Activated CD4-positive, CD25-positive, alpha-beta regulatory T cell treated with anti-CD3 and anti-CD28 coated beads, Interleukin-2, amount 50 U/mL, for 72 hours (primary cell): Measurements from ENCODE around the gene BTG4.

ENCODE experiments used
- DNase-seq: peaks from one replicate; pipeline ENCODE4 v3.0.0; 2021

BTG4 gene

DNA sequence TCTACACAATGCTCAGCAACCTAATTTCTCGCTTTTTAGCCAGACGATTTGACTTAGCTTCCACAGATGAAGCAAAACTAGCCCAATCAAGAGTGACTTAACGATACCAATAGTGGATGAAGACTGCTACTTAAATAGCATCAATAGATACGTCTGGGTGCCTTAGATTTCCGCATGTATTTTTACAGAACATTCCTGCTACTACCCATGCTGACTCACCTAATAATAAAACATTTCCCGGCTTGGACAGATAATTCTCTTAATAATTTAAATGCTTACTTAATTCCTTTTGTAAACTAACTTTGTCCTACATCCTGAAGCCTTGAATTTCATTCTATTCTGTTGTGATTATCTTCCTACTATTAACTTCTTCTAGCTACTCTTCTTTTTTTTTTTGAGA, 23.1 kb upstream of the BTG4 start:
- no peak for DNase-seq

DNA sequence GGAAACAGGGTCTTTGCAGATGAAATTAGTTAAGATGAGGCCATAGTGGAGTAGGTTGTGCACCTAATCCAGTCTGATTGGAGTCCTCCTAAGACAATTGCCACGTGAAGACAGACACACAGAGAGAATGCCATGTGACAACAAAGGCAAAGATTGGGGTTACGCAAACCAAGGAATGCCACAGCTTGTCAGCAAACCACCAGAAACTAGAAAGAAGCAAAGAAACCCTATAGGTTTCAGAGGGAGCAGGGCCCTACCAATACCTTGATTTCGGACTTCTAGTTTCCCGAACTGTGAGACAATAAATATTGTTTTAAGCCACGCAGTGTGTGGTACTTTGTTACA, 20.2 kb upstream of the BTG4 start:
- DNase-seq, result no peak

DNA sequence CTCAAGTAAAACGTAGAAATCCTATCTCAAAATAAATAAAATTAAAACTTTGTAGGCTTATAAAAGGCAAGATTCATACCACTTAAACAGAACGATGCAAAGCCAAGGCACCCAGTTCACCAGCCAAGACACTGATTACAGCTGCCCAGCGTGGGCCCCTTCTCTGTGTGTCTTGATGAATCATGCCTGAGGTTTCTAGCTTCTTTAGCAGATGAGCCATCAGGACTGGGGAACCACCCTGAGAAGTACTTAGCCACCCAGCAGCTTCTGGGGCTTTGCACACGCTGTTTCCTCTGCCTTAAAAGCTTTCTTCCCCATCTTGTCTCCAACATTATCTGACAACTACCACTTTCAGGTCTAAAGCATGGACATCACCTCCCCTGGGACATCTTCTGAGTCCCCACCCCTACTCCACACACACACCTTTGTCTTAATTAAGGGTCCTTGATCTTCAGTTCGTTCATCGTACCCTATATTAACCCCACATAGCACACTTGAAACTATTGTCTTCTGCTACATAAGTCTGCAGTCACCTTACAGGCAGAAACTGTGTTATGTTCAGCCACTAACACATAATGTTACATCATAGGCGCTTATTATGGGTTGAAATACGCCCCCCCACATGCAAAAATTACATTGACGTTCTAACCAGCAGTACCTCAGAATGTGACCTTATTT, 19.6 kb upstream of the BTG4 start:
- DNase-seq, result peak; percentile 59

DNA sequence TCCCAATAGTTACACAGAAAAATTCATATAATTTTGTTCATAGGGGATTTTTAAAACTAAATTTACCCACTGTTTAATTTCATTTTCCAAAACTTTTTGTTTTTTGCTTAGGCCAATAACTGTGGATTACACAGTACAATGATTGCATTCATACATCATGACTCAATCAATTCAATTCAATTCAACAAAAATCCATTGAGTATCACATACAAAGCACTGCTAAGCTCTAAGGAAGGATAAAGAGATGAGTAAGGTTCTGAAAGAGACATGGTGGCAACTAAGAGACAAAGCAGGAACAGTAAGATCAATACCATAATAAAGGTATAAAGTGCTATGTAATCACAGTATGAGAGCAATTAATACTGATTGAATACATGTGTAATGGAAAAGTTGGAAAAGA, 18.9 kb upstream of the BTG4 start:
- no peak for DNase-seq

DNA sequence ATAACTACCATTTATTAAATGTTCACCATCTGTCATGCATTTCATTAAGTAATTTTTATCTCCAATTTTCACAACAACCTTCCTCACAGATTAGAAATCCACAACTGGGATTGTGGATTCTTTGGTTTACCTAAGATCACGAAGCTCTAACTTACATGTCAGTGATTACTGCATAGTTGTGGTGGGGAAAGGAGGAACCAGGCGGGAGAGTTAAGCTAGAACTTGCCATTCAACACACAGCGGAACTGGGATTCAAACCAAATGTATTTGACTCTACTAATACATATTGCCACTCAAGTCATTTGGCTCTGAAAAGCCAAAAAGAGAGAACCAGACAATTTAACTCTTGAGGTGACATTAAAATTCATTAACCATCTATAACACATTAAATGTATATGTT, 17.9 kb upstream of the BTG4 start:
- no peak for DNase-seq

DNA sequence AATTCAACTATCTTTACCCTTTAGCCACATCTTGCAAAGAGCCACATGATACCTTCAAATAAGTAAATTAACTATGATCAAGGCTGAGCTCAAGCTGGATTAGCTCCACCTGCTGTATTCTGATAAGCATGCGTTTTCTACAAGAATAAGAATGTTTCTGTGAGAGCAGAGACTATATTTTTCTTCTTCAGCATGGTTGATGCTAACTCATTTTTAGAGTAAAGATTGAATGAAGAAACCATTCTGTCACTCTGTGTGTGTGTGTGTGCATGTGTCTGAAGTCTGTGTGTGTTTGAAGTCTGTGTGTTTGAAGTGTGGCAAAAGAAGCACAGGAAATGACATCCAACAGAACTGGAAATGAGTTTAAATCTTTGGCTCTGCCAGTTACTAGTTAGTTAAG, 16.4 kb upstream of the BTG4 start:
- no peak for DNase-seq

DNA sequence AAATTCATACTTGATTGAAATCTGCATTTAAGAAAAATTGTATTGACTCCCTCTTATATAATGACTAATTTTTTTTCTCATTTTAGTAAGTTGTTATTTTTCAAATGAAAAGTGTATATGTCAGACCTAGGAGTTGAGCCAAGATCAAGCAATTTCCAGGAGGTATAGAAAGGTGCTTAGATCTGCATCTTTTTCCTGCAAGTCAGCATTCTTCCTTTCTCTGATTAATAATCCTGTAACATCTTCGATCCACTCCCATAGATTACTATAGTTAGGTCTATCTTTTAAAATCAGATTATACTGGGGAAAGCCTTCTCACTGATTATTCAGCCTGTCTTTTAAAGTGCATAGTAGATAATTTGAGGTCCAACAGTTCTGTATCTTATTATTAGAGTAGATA, 15.1 kb upstream of the BTG4 start:
- no peak for DNase-seq

DNA sequence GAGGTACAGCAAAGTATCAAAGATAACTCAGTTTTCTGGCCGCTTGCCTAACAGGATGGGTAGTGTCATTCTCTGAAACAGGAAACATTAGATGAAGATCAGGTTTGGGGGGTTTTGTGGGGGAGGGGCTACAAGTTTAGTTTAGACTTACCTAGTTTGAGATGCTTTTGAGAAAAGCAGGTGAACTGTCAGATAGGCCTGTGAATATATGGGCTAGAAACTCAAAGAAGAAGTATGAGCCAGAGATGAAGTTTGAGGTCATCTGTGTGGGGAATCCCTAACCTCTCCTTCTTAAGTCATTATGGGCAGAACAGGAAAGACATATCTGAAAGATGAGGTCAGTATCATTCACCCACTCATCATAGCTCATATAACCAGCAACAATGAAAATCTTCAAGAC, 14.3 kb upstream of the BTG4 start:
- no peak for DNase-seq

DNA sequence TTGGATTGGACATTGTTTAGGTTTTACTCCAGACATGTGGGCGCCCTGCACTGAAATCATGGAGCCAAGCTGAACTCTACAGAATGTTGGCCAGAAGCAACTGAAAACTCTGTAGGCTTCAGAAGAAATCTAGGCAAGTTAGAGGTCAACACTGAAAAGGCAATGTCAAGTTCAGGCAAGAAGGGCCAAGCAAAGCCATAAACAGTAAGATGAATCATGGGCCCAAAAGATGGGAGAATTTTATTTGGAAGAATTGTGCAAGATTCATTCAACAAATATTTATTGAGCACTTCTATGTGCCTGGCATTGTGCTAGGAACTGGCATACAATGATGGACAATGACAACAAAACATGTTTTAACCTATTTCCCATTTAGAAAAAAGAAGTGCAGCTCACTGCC, 13.3 kb upstream of the BTG4 start:
- DNase-seq, result no peak

DNA sequence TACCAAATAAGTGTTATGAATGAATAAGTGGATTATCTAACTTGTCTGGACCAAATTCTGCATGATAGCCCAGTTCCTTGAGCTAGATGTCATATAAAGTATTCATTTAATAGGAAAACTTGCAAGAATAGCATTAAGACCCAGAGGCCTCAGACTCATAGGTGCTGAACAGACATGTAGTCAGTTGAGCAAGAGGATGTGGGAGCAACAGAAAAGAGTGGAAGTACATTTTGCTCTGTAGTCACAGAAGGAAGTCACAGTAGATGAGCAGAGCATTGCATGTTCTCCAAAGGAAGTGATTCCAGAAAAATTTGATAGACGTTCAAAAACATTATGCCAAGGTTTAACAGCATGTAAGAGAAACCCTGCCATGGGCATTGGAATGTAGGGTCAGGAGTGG, 11.9 kb upstream of the BTG4 start:
- DNase-seq, result no peak

DNA sequence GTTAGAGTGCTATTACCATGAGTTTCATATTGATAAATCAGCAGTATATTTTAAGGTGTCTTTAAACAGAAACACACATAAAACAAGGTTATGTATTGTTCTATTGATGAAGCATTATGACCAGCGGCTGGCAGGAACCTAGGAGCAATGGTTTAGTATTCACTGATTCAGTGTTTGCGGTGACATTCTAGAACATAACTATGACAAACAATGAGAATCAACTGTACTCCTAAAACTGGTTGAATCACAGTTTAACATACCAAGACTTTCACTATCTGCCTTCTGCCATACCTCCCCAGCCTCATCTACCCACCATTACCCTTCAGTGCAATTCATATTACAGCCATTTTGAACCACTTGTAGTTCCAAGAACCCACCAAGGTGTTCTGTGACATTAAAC, 11.2 kb upstream of the BTG4 start:
- no peak for DNase-seq

DNA sequence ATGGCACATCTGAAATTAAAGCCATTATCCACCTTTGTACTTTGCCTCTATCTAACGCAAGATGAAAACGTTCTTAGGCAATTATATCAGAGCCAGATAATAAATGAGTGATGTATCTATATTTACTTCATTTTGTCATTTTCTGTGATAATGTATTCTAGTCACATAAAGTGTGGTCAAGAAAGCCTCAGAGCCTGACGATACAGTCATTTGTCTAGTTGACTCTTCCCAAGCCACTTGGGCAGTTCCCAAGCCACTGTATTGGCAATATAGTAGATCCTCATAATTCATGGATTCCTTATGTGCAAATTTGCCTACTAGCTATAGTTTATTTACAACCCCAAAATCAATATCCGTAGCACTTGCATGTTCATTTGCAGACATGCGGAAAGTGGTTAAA, 10.2 kb upstream of the BTG4 start:
- DNase-seq, result no peak

DNA sequence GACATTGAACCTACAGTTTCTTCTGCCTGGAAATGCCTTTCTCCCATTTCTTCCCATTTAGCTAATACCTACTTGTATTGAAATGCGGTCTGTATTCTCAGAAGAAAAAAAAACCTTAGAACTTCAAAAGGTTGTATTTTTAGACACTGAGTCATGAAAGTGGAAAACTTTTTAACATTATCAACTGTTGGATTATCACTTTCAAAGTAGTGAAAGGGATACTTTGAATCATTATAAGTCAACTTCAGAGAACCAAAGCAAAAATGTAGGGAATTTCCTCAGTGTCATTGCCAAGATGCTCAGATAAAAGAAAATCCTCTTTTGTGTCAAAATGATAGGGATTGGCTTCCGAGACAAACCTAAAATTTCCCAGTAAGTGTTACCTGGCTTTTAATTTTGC, 8.9 kb upstream of the BTG4 start:
- DNase-seq, result no peak

DNA sequence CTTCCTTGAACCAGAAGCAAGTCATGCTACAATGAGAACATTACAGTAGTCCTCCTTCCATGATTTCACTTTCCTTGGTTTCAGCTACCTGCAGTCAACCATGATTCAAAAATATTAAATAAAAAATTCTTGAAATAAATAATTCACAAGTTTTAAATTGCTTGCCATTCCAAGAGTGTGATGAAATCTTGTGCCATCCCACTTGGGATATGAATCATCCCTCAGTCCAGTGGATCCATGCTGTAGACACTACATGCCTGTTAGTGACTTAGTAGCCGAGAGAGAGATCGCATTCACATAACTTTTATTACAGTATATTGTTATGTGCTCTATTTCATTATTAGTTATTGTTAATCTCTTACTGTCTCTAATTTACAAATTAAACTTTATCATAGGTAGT, 8.4 kb upstream of the BTG4 start:
- DNase-seq, result no peak

DNA sequence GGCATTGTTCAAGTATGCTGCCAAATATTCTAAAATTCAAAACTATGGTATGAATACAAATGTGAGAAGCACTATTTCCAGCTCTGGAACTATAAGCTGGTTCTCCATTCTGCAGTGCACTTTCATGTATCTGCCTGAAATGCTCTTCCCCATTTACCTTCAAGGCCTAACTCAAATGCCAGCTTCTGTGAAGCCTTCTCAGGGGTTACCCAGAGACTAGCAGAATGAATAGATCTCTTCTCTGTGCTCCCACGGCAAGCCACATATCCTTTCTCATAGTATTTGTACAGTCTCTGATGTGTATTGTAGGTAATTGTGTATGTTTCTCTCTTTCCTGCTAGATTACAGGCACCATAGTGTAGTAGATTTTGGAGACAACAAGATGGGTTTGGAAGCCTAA, 6.5 kb upstream of the BTG4 start:
- DNase-seq, result no peak

DNA sequence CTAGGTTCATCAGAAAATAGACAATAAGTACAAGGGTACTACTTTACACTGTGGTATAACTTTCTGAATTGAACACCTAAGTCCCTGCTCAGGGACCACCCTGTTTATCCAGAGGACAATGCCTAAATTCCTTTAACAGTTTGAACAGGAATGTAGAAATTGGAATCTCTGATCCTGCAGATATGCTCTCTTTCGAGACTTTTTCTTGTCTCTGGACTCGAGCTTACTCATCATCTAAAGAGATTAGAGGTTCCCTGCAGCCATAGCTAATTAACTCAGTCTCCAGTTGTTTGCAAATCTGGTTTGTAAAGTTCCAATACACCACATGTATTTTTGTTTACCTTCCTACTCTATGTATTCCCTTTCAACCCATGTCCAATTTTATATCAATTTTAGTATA, 3.4 kb upstream of the BTG4 start:
- DNase-seq, result no peak

DNA sequence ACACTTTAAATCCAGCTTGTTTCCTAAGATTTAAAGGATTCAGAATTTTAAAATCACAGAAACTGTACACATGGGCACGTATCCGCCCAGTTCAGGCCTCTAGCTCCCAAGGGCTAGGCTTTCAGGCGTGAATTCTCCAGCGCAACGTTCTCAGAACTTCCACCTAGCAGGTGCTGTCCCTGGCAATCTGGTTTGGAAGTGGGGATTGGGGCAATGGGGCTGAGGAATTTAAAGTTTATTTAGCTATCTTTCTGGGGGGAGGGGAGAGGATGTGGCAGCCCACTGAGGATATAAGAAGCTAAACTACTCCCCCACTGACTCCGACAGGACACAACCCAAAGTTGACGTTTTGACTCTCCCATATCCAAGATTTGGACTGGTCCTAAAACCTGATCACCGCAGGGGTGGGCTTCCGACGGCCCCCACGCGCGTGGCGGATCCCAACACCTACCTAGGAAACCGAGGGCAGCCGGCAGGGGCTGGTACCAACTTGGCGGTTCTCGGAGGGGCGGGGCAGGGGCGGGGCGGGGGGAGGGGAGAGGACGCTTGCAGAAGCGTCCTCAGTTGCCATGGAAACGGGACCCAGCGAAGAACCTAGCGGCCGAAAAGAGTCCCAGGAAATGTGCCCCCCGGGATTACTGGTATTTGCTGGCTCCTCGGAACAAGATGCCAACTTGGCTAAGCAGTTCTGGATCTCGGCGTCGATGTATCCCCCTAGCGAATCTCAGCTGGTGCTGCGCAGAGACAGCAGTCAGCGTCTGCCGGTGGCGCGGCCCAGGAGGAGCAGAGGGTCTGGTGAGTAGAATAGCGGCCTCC, 2.2 kb upstream of the BTG4 start, which contains the start of gene HOATZ:
TSS of gene HOATZ (plus strand) at position 563 of the 816 bp plus-strand sequence. CDS start at position 570, 7 bp downstream.
- no peak for DNase-seq

DNA sequence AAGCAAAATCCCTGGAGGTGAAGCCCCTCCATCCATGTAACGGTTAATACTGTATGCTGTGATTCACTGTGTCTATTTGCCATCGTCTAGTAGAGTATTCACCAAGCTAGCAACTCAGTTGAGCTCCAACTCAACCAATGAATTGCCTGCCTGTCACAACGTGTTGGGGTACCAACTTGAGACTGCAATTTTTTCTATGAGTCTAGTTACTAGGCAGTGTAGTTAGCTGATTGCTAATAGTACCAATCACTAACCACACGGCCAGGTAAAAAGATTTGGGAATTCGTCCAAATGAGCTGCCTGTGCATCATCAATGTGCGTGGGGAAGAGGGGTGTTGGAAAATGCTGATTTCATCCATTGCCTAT, 1.0 kb upstream of the BTG4 start:
- DNase-seq, result no peak

DNA sequence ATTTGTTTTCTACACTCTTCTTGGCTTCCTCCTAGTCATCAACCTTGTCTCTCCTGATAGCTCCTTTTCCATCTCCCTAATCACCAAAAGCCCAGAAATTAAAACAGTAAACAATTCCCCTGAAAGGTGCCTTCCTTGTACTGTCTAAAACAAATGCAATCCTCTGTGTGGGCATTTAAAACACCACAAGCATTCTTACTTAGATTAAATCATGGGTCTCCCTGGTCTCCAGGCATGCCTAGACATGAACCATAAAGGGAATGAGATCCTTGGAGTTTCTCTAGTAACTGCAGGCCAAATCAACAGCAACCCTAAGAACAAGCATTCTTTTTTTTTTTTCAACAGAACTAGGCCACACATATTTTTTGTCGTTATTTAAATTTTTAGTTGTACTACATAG, 1.9 kb downstream of the BTG4 start:
- DNase-seq, result no peak

DNA sequence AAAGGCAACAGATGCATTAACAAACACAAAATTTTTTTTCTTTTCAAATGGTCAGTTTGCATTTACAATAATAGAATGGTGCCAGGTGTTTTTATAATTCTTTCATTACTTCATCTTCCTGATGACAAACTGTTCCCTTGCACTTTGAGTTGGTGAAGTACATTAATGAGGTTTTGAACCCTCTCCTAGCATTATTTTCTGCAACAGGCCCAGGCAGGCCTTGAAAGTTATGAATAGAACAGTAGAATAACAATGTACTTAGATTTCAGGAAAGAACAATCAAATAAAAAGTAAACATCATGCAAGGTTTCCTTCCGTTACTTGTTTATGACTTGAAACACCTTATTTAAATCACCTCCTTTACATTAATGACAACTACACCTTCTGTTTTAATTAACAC, 9.6 kb downstream of the BTG4 start:
- DNase-seq, result no peak

DNA sequence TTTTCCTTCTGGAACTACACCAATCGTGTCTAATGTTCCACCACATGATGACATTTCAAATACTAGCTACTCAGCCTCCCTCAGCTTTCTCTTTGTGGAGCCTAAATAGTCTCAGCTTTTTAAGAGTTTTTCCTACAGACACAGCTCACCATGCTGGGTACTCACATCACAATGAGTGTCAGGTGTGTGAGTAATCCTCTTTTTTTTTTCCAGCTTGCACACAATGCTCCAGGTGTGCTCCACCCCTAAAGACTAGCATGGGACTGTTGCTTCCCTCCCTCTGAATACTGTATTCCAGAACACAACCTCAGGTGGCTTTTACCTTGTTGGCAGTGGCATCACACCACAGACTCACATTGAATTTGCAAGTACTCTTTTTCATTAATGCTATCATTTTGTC, 11.7 kb downstream of the BTG4 start:
- no peak for DNase-seq

DNA sequence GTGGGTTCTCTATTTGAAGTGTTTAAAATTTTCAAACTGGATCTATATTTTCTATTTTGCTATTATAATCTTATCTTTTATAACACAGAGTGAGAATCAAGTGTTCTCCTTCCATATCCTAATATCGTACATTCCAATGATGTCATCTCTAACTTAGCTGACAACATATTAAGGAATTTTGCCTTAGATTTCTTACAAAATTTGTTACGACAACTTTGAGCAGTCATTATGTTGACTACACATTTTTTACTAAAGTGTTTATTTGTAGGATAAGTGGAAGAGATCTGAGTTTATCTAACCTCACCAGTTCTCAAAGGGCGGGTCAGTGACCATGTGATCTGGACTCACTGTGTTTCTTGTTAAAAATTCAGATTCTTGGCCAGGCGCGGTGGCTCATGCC, 12.7 kb downstream of the BTG4 start:
- DNase-seq, result no peak

DNA sequence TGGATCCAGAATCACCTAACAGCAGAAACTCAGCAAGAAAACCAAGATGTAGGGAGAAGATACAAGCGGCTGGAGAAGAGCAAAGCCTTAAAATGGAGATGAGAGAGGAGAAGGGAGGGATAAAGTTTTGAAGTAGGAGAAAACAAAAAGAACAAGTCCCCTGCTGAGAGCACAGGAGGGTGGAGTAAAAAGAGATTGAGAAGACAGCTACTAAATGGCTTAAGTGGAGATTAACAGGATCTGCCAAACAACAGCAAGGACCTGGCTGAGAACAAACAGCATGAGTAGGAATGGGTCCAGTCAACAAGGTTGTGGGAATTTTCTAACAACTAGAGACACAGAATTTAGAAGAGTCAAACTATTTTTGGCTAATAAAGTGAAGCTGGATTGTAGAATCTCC, 18.1 kb downstream of the BTG4 start:
- no peak for DNase-seq

DNA sequence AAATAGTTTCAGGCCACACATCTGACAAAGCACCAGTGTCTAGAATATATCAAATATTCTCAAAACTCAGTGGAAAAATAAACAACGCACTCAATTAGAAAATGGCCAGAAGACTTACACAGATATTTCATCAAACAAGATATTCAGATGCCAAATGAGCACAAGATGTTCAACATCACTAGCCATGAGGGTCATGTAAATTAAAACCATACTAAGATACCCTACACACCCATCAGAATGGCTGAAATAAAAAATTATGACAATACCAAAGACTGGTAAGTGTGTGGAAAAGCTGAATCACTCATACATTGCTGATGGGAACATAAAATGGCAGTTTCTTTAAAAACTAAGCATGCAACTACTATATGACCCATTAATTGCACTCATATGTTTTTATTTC, 21.7 kb downstream of the BTG4 start:
- no peak for DNase-seq

DNA sequence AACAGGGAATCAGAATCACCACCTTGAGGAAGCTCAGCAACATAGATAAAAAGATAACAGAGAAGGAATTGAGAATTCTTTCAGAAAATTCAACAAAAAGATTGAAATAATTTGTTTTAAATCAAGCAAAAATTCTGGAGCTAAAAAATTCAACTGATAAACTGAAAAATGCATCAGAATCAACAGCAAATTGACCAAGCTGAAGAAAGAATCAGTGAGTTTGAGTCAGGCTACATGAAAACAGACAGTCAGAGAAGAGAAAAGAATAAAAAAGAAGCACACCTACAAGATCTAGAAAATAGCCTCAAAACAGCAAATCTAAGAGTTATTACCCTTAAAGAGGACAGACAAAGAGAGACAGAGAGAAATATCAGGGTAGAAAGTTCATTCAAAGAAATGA, 28.8 kb downstream of the BTG4 start:
- no peak for DNase-seq
